ENCODE data around the gene CHAF1B.
"Not testable (repeated sequence)": the region's sequence is repeated elsewhere in the genome, so short reads cannot be mapped to it uniquely, and the experiment has no call there.

The CHAF1B gene

DNA sequence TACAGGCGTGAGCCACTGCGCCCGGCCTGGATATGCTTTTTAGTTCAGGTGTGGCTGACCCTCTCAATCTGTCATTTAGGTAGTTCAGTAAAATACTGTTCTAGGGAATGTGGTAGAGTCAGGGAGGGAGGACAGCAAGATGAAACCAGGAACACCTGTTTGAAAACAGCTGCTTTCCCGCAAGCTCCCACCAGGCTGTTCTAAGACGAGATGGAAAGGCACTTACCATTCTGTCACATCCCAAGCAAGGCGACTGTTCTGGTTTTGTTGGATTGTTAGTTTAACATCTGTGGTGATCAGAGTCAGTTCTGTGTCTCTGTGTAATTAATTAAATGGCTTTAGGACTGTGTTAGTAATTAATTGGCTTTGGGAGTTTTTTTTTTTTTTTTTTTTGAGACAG is 2.9 kb downstream of the CHAF1B start:
- DNase-seq (ENCODE audit: low read depth in 1 of 2, low spot score in 1 of 2), result no peak

DNA sequence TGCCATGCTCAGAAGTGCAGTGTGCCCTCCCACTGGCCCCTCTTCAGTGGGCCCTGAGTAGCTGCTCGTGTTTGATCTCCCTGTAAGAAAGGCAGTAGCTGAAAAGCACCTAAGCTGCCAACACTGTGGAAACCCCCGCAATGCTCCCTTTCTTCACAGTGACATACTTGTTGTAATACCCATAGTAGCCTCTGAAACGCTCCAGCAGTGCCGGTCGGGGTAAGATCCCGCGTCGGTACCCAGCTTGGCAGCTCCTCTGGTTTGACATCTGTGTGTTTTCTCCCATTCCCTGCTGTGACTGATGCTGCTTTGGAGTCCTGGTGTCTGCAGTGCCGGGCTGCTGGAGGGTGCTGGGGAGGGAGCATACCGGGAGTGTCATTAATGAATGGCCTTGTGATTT is 3.6 kb downstream of the CHAF1B start:
- DNase-seq (ENCODE audit: low read depth in 1 of 2, low spot score in 1 of 2), result no peak

- not testable (repeated sequence) for DNase-seq (ENCODE audit: low read depth in 1 of 2, low spot score in 1 of 2)
Observed at GRCh38 chr21:36391649-36392048, 6.5 kb downstream of the CHAF1B start.

- no peak for DNase-seq (ENCODE audit: low read depth in 1 of 2, low spot score in 1 of 2)
Observed at GRCh38 chr21:36395353-36396111, 10.3 kb downstream of the CHAF1B start.

GRCh38 chr21:36396325-36396724 is 11.1 kb downstream of the CHAF1B start:
- no peak for DNase-seq (ENCODE audit: low read depth in 1 of 2, low spot score in 1 of 2)

DNA sequence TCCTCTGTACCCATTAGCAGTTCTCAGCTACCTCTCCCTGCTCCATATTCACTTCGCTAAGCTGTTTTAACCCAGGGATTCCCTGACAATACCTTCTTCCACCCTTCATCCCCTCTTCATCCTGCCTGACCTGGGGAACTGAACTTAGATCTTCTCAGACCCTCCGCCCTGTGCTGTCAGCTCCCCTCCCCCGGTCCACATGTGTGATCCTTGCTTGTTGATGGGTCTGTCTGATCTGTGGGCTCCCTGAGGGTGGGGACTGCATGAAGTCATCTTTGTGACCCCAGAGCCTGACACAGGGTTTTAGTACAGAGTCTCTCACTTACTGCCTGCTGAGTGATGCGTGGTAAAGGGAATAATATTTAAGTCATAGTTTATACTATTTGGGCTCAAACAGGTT is 11.8 kb downstream of the CHAF1B start:
- DNase-seq (ENCODE audit: low read depth in 1 of 2, low spot score in 1 of 2), result no peak

DNA sequence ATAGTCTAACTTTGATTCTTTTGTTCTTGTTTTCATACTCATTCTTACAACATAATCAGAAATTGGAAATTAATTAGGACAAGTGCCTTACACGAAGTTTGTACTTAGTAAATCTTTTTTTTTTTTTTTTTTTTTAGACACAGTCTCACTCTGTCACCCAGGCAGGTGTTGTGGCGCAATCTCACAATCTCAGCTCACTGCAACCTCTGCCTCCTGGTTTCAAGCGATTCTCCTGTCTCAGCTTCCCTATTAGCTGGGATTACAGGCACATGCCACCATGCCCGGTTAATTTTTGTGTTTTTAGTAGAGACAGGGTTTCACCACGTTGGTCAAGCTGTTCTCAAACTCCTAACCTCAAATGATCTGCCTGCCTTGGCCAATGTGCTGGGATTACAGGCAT is 12.4 kb downstream of the CHAF1B start:
- DNase-seq (ENCODE audit: low read depth in 1 of 2, low spot score in 1 of 2), result no peak

DNA sequence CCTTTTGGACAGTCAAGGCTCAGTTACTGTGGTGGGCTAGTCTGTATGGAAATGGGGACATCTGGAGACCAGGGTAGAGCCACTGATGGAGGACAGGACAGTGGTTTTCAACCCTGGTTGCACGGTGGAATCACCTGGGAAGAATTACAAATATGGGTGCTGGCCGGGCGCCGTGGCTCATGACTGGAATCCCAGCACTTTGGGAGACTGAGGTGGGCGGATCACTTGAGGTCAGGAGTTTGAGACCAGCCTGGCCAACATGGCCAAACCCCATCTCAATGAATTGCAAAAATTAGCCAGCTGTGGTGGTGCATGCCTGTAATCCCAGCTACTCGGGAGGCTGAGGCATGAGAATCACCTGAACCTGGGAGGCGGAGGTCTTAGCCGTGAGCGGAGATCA is 14.5 kb downstream of the CHAF1B start:
- DNase-seq (ENCODE audit: low read depth in 1 of 2, low spot score in 1 of 2), result not testable (repeated sequence)

DNA sequence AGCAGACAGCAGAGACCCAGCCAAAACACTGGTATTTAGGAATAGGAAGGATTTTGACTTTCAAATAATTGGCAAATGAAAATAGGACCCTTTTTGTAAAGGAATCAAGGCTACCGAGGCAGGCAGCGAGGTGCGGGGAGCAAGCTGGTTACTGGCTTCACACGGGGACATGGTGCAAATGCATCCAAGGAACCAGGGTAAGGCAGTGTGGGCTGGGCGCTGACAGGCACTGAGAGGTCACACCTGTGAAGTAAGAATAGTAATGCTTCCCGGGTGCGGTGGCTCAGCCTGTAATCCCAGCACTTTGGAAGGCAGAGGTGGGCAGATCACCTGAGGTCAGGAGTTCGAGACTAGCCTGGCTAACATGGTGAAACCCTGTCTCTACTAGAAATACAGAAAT is 15.5 kb downstream of the CHAF1B start:
- DNase-seq (ENCODE audit: low read depth in 1 of 2, low spot score in 1 of 2), result no peak

- DNase-seq (ENCODE audit: low read depth in 1 of 2, low spot score in 1 of 2), result no peak
Observed at GRCh38 chr21:36402339-36402738, 17.1 kb downstream of the CHAF1B start.

DNA sequence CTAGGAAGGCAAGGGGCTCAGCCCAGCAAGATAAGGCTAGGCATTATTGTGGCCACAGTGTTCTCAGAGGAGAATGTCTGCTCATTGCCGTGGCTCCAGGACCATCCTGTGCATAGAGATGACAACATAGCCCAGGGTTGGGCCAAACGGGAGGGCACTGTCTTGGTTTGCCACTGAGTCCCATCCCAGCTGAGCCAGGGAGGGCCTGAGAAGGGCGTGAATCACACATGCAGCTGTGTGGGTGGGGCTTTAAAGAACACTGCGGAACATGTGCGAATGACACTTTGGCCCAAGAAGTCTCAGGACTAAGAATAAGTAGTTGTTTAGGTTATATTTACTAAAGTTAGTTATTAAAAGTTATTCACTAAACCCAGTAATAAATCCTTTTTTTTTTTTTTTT is 18.5 kb downstream of the CHAF1B start:
- no peak for DNase-seq (ENCODE audit: low read depth in 1 of 2, low spot score in 1 of 2)

DNA sequence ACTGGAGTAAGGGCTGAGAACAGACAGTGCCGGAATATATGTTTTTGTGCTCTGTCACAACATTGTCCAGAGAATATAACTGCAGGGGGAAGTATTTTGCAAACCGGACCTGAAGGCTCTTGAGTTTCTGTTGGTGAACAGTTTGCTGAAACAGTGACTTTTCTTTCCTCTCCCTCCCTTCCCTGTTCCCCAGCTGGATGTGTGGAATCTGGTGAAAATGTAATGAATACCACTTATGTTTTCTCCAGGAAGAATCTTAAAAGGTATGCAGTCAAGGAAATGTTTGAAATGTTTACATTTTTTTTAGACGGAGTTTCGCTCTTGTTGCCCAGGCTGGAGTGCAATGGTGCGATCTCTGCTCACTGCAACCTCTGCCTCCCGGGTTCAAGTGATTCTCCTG is 23.4 kb downstream of the CHAF1B start:
- DNase-seq (ENCODE audit: low read depth in 1 of 2, low spot score in 1 of 2), result no peak

- DNase-seq (ENCODE audit: low read depth in 1 of 2, low spot score in 1 of 2), result no peak
Observed at GRCh38 chr21:36411301-36411700, 26.1 kb downstream of the CHAF1B start.

DNA sequence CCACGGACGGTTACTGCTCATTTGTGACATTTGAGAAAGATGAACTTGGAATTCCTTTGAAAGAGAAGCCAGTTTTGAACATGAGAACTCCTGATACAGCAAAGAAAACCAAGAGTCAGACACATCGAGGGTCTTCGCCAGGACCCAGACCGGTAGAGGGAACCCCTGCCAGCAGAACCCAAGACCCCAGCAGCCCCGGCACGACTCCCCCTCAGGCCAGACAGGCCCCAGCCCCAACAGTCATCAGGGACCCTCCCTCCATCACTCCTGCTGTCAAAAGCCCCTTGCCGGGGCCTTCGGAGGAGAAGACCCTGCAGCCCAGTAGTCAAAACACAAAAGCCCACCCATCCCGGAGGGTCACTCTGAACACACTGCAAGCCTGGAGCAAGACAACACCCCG is 27.7 kb downstream of the CHAF1B start:
- no peak for DNase-seq (ENCODE audit: low read depth in 1 of 2, low spot score in 1 of 2)

- no peak for DNase-seq (ENCODE audit: low read depth in 1 of 2, low spot score in 1 of 2)
Observed at GRCh38 chr21:36415375-36415774, 30.2 kb downstream of the CHAF1B start.

- no peak for DNase-seq (ENCODE audit: low read depth in 1 of 2, low spot score in 1 of 2)
Observed at GRCh38 chr21:36419241-36419640, 34.0 kb downstream of the CHAF1B start.

- DNase-seq (ENCODE audit: low read depth in 1 of 2, low spot score in 1 of 2), result no peak
Observed at GRCh38 chr21:36419996-36420395, 34.8 kb downstream of the CHAF1B start.

GRCh38 chr21:36420571-36421339 is 35.6 kb downstream of the CHAF1B start:
- no peak for DNase-seq (ENCODE audit: low read depth in 1 of 2, low spot score in 1 of 2)

DNA sequence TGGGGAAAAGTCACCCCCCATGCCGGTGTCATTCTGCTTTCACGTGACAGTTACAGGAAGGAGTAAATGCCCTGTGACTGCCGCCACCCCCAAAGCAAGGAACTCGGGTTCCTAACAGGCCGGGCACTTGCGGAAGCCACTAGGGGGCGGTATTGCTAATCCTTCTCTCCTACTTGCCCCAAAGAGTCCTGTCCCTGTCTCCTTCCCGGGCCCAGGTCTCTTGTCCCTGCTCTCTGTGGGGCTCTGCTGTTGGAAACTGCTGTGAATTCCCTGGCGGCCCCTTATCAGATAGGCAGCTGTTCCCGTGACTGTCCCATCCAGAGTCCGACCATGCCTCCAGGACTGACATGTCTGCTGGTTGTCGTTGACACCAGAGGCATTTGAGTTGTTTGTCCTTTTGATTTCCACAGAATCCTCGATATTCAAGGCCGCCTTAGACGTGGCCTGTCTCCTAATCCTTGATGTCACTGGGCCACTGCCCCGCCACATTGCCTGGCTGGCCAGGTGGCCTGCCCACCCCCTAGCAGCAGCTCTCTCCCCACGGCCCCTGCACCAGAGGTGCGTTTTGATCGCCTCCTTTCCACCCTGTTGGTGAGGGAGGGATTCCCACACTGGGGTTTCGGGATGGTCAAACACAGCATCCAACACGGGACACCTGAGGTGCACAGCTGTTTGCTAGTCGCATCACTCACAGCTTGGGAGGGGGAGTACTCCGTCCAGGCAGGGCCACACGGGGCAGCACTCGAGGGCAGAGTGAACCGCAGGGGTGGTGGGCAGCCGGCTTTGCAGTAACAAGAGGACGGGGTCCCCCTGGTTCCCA is 37.3 kb downstream of the CHAF1B start:
- no peak for DNase-seq (ENCODE audit: low read depth in 1 of 2, low spot score in 1 of 2)

- no peak for DNase-seq (ENCODE audit: low read depth in 1 of 2, low spot score in 1 of 2)
Observed at GRCh38 chr21:36423771-36424433, 38.7 kb downstream of the CHAF1B start.

DNA sequence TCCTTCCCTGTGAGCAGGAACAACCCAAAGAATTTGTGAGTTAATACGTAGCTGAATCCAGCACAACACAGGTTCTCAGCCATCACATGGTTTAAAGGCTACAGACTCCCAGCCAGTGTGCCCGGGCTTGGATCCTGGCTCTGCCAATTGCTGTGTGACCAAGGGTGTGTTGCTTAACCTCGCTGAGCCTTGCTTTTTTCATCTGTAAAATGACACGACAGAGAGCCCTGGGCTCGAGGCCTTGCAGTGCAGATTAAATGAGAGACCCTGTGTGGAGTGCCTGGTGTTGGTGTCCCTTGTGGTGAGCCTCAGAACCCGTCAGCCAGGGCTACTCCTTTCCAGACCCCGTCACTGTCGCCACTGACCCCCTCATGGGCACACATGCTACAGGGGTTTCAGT is 39.4 kb downstream of the CHAF1B start:
- DNase-seq (ENCODE audit: low read depth in 1 of 2, low spot score in 1 of 2), result no peak

All from stimulated activated CD4-positive, alpha-beta T cell treated with anti-CD3 and anti-CD28 coated beads, Interleukin-15, amount 100 ng/mL, for 1 hour (primary cell).